ENCODE results near the gene SMAP1.

GRCh38 chr6:70884074-70884983 lies 216.6 kb downstream of the SMAP1 start:
- TF ChIP-seq, protein P1, sequence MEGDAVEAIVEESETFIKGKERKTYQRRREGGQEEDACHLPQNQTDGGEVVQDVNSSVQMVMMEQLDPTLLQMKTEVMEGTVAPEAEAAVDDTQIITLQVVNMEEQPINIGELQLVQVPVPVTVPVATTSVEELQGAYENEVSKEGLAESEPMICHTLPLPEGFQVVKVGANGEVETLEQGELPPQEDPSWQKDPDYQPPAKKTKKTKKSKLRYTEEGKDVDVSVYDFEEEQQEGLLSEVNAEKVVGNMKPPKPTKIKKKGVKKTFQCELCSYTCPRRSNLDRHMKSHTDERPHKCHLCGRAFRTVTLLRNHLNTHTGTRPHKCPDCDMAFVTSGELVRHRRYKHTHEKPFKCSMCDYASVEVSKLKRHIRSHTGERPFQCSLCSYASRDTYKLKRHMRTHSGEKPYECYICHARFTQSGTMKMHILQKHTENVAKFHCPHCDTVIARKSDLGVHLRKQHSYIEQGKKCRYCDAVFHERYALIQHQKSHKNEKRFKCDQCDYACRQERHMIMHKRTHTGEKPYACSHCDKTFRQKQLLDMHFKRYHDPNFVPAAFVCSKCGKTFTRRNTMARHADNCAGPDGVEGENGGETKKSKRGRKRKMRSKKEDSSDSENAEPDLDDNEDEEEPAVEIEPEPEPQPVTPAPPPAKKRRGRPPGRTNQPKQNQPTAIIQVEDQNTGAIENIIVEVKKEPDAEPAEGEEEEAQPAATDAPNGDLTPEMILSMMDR (IDR thresholded peaks at IDR 0.05), result peak; percentile 80 to 96 (median 87)
- TF ChIP-seq POLR2AphosphoS5 (IDR thresholded peaks at IDR 0.05) (no peak), POLR2A (IDR thresholded peaks at IDR 0.05) (no peak), EP300 (IDR thresholded peaks at IDR 0.05) (no peak)

Measured in gastroesophageal sphincter (tissue), 3 donors.